CMK (cell line): ENCODE measurements around the gene CSF1.
A peak's percentile ranks its signal among the peaks of the same experiment; 100 is the strongest.

Experiments used
- DNase-seq: peaks from one replicate; pipeline ENCODE4 v3.0.0-alpha.2; 2010; ENCODE audit warnings: low read depth

The CSF1 gene

GRCh38 chr1:109979489-109980091, 68.9 kb downstream of the CSF1 start:
- DNase-seq = peak; percentile 18
